SK-N-SH (cell line): ENCODE results near the gene OR9Q1.

ENCODE experiments used
- EP300 ChIP-seq, 2 experiments: IDR thresholded peaks; 2 replicates each; pipeline versions ENCODE4 v1.4.0 to v1.6.1; 2012; ENCODE audit warnings: borderline replicate concordance in 1 of 2, low read depth in 1 of 2, low read length in 1 of 2
- EZH2phosphoT487 ChIP-seq: fragments of 200-600 bp; sonication (generic); IDR thresholded peaks from 2 replicates; pipeline ENCODE4 v1.6.1; 2017; ENCODE audit warnings: low read depth, mixed run types, mild to moderate bottlenecking, antibody characterized with exemption, moderate library complexity, borderline replicate concordance
- FOXM1 ChIP-seq: IDR thresholded peaks from 2 replicates; pipeline ENCODE4 v1.4.0; 2012; ENCODE audit warnings: low read depth, mild to moderate bottlenecking
- GATA2 ChIP-seq: sonication (generic); formaldehyde crosslinking; IDR thresholded peaks from 2 replicates; pipeline ENCODE4 v1.5.0; 2020; ENCODE audit warnings: mild to moderate bottlenecking, missing genetic modification reagents
- MEF2A ChIP-seq: IDR thresholded peaks from 2 replicates; pipeline ENCODE4 v1.4.0; 2012; ENCODE audit warnings: low read depth, borderline replicate concordance
- NRF1 ChIP-seq: IDR thresholded peaks from 2 replicates; pipeline ENCODE4 v1.6.1; 2012; ENCODE audit warnings: low read depth, mild to moderate bottlenecking, low read length
- POLR2AphosphoS5 ChIP-seq: IDR thresholded peaks from 2 replicates; pipeline ENCODE4 v1.6.1; 2012; ENCODE audit warnings: low read depth, low read length
- RCOR1 ChIP-seq: fragments of 150-350 bp; IDR thresholded peaks from 2 replicates; pipeline ENCODE4 v1.6.1; 2017; ENCODE audit warnings: antibody characterized with exemption, low read length
- RXRA ChIP-seq: IDR thresholded peaks from 2 replicates; pipeline ENCODE4 v1.4.0; 2012; ENCODE audit warnings: low read depth, mild to moderate bottlenecking, borderline replicate concordance
- TF ChIP-seq, protein P1 (sequence below): fragments of 200-600 bp; sonication (generic); IDR thresholded peaks from 2 replicates; pipeline ENCODE4 v1.6.1; 2017; ENCODE audit warnings: antibody characterized with exemption, mild to moderate bottlenecking, moderate library complexity
- TF ChIP-seq, protein P2 (sequence below): IDR thresholded peaks from 2 replicates; pipeline ENCODE4 v1.6.1; 2012; ENCODE audit warnings: mild to moderate bottlenecking, low read depth, low read length, moderate library complexity
- TF ChIP-seq, protein P3 (sequence below): IDR thresholded peaks from 2 replicates; pipeline ENCODE4 v1.4.0; 2012; ENCODE audit warnings: low read depth
- TF ChIP-seq, protein P4 (sequence below): fragments of 150-350 bp; IDR thresholded peaks from 2 replicates; pipeline ENCODE4 v1.6.1; 2017; ENCODE audit warnings: antibody characterized with exemption, low read length, low read depth, borderline replicate concordance

DNA sequence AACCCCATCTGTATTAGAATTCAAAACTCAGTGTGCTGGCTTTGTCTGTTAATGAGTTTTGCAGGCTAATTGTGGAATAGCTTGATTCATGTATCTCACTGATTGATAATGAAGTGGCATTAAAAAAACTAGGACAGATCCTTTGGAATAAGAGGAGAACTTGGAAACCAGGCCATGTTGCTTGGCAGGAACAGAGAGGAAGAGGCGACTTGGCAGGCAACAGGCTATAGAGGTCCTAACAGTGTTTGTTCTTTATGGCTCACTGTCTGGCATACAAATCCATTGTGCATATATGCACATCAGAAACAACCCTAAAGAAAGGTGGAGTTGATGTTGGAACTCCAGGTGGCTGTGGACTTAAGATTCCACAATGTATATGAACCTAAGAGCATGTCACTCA lies 119.1 kb downstream of the OR9Q1 start:
- TF ChIP-seq EP300 (IDR thresholded peaks at IDR 0.05; ENCODE audit: borderline replicate concordance in 1 of 2, low read depth in 1 of 2, low read length in 1 of 2) (no peak), POLR2AphosphoS5 (no peak), MEF2A (no peak), GATA2 (CRISPR knock-in tag) (no peak), NRF1 (no peak), EZH2phosphoT487 (no peak), RXRA (no peak), FOXM1 (no peak), RCOR1 (no peak)
- TF ChIP-seq, protein P1, sequence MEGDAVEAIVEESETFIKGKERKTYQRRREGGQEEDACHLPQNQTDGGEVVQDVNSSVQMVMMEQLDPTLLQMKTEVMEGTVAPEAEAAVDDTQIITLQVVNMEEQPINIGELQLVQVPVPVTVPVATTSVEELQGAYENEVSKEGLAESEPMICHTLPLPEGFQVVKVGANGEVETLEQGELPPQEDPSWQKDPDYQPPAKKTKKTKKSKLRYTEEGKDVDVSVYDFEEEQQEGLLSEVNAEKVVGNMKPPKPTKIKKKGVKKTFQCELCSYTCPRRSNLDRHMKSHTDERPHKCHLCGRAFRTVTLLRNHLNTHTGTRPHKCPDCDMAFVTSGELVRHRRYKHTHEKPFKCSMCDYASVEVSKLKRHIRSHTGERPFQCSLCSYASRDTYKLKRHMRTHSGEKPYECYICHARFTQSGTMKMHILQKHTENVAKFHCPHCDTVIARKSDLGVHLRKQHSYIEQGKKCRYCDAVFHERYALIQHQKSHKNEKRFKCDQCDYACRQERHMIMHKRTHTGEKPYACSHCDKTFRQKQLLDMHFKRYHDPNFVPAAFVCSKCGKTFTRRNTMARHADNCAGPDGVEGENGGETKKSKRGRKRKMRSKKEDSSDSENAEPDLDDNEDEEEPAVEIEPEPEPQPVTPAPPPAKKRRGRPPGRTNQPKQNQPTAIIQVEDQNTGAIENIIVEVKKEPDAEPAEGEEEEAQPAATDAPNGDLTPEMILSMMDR: no peak
- TF ChIP-seq, protein P2, sequence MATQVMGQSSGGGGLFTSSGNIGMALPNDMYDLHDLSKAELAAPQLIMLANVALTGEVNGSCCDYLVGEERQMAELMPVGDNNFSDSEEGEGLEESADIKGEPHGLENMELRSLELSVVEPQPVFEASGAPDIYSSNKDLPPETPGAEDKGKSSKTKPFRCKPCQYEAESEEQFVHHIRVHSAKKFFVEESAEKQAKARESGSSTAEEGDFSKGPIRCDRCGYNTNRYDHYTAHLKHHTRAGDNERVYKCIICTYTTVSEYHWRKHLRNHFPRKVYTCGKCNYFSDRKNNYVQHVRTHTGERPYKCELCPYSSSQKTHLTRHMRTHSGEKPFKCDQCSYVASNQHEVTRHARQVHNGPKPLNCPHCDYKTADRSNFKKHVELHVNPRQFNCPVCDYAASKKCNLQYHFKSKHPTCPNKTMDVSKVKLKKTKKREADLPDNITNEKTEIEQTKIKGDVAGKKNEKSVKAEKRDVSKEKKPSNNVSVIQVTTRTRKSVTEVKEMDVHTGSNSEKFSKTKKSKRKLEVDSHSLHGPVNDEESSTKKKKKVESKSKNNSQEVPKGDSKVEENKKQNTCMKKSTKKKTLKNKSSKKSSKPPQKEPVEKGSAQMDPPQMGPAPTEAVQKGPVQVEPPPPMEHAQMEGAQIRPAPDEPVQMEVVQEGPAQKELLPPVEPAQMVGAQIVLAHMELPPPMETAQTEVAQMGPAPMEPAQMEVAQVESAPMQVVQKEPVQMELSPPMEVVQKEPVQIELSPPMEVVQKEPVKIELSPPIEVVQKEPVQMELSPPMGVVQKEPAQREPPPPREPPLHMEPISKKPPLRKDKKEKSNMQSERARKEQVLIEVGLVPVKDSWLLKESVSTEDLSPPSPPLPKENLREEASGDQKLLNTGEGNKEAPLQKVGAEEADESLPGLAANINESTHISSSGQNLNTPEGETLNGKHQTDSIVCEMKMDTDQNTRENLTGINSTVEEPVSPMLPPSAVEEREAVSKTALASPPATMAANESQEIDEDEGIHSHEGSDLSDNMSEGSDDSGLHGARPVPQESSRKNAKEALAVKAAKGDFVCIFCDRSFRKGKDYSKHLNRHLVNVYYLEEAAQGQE: no peak
- TF ChIP-seq, protein P3, sequence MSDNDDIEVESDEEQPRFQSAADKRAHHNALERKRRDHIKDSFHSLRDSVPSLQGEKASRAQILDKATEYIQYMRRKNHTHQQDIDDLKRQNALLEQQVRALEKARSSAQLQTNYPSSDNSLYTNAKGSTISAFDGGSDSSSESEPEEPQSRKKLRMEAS: no peak
- TF ChIP-seq, protein P4, sequence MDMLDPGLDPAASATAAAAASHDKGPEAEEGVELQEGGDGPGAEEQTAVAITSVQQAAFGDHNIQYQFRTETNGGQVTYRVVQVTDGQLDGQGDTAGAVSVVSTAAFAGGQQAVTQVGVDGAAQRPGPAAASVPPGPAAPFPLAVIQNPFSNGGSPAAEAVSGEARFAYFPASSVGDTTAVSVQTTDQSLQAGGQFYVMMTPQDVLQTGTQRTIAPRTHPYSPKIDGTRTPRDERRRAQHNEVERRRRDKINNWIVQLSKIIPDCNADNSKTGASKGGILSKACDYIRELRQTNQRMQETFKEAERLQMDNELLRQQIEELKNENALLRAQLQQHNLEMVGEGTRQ: no peak
